SK-N-SH (cell line): Measurements from ENCODE around the gene GEN1. TPM values are rescaled to one million over a fixed set of nuclear protein-coding genes. Genes with fewer than 3 reads are reported as not detected.

ENCODE experiments used
- CTCF ChIA-PET: fragments of 300-600, 350-600 bp; formaldehyde crosslinking; extraction: SDS; loops from one replicate; lab custom pipeline; 2021; lab: Yijun Ruan, JAX
- POLR2A ChIA-PET: fragments of 350-600 bp; sonication (Branson Sonifier 250); formaldehyde crosslinking; extraction: SDS; loops from one replicate; lab custom pipeline; 2020; ENCODE audit warnings: antibody characterized with exemption, inconsistent platforms; lab: Yijun Ruan, JAX
- DNase-seq: peaks from one replicate; pipeline ENCODE4 v3.0.0; 2012
- H2AFZ ChIP-seq: fragments of 200-600 bp; sonication (generic); 2 replicates; pipeline ENCODE4 v1.8.1; 2016; ENCODE audit warnings: antibody characterized with exemption, mild to moderate bottlenecking, low read depth
- H3F3A ChIP-seq: fragments of 200-600 bp; sonication (generic); replicated peaks from 2 replicates; pipeline ENCODE3; 2016; ENCODE audit warnings: antibody characterized with exemption, mild to moderate bottlenecking; ENCODE audit not compliant: insufficient read depth
- H3K27ac ChIP-seq, 2 experiments: fragments of 200-500 bp in 1 of 2; fragments of 200-600 bp in 1 of 2; sonication (Bioruptor generic) in 1 of 2; sonication (generic), shearing (Covaris generic) in 1 of 2; 2 replicates each; pipeline versions ENCODE4 v1.5.1 to v1.6.1; 2014 to 2016; ENCODE audit warnings: low read depth in 2 of 2, inconsistent platforms in 1 of 2, low read length in 1 of 2, mild to moderate bottlenecking in 1 of 2, mixed read lengths in 1 of 2
- H3K27me3 ChIP-seq: fragments of 200-600 bp; sonication (generic), shearing (Covaris generic); 2 replicates; pipeline ENCODE4 v1.6.1; 2016; ENCODE audit warnings: mixed run types; ENCODE audit not compliant: insufficient read depth
- H3K36me3 ChIP-seq, 2 experiments: fragments of 200-500 bp in 1 of 2; fragments of 200-600 bp in 1 of 2; sonication (Bioruptor generic) in 1 of 2; sonication (generic) in 1 of 2; replicated peaks in 1 of 2; 2 replicates each; pipeline versions ENCODE3 to v1.5.1; 2014 to 2016; ENCODE audit warnings: low read length in 1 of 2, mild to moderate bottlenecking in 1 of 2; ENCODE audit not compliant: insufficient read depth in 2 of 2, control insufficient read depth in 1 of 2
- H3K4me1 ChIP-seq, 2 experiments: fragments of 200-500 bp in 1 of 2; fragments of 200-600 bp in 1 of 2; sonication (Bioruptor generic) in 1 of 2; sonication (generic), shearing (Covaris generic) in 1 of 2; 2 replicates each; pipeline versions ENCODE4 v1.5.1 to v1.6.1; 2014 to 2016; ENCODE audit warnings: low read depth in 1 of 2, low read length in 1 of 2, mixed run types in 1 of 2; ENCODE audit not compliant: insufficient read depth in 2 of 2, control insufficient read depth in 1 of 2
- H3K4me2 ChIP-seq: fragments of 200-600 bp; sonication (generic), shearing (Covaris generic); 2 replicates; pipeline ENCODE4 v1.6.1; 2017; ENCODE audit warnings: mixed run types
- H3K4me3 ChIP-seq, 2 experiments: fragments of 200-500 bp in 1 of 2; fragments of 200-600 bp in 1 of 2; sonication (Bioruptor generic) in 1 of 2; sonication (generic), shearing (Covaris generic) in 1 of 2; 2 replicates each; pipeline versions ENCODE4 v1.5.1 to v1.8.1; 2014 to 2016; ENCODE audit warnings: low read depth in 2 of 2, inconsistent platforms in 1 of 2, low read length in 1 of 2, mild to moderate bottlenecking in 1 of 2, mixed read lengths in 1 of 2, moderate library complexity in 1 of 2
- H3K79me2 ChIP-seq: fragments of 200-600 bp; sonication (generic); 2 replicates; pipeline ENCODE4 v1.8.1; 2017; ENCODE audit warnings: mild to moderate bottlenecking; ENCODE audit not compliant: insufficient read depth
- H3K9ac ChIP-seq: fragments of 200-600 bp; sonication (generic); 2 replicates; pipeline ENCODE4 v1.6.1; 2017; ENCODE audit warnings: mixed run types
- H3K9me2 ChIP-seq: fragments of 200-600 bp; sonication (generic); 2 replicates; pipeline ENCODE4 v1.6.1; 2017; ENCODE audit warnings: mixed run types
- H3K9me3 ChIP-seq: fragments of 200-600 bp; sonication (generic); 2 replicates; pipeline ENCODE4 v1.6.1; 2017; ENCODE audit warnings: mixed run types, mild to moderate bottlenecking, moderate library complexity
- H4K20me1 ChIP-seq: fragments of 200-600 bp; sonication (generic); 2 replicates; pipeline ENCODE4 v1.6.1; 2017; ENCODE audit warnings: mild to moderate bottlenecking, mixed run types; ENCODE audit not compliant: insufficient read depth
- ELF1 ChIP-seq: IDR thresholded peaks from 2 replicates; pipeline ENCODE4 v1.4.0; 2012
- EP300 ChIP-seq, 2 experiments: IDR thresholded peaks; 2 replicates each; pipeline versions ENCODE4 v1.4.0 to v1.6.1; 2012; ENCODE audit warnings: borderline replicate concordance in 1 of 2, low read depth in 1 of 2, low read length in 1 of 2
- FOSL2 ChIP-seq: IDR thresholded peaks from 2 replicates; pipeline ENCODE4 v1.4.0; 2012; ENCODE audit warnings: low read depth, mild to moderate bottlenecking, moderate library complexity, borderline replicate concordance
- FOXJ3 ChIP-seq: sonication (generic); formaldehyde crosslinking; IDR thresholded peaks from 2 replicates; pipeline ENCODE4 v1.5.1; 2020; ENCODE audit warnings: mild to moderate bottlenecking, missing genetic modification reagents
- FOXM1 ChIP-seq: IDR thresholded peaks from 2 replicates; pipeline ENCODE4 v1.4.0; 2012; ENCODE audit warnings: low read depth, mild to moderate bottlenecking
- GABPA ChIP-seq: IDR thresholded peaks from 2 replicates; pipeline ENCODE4 v1.4.0; 2012; ENCODE audit warnings: low read depth, mild to moderate bottlenecking
- GATA2 ChIP-seq: sonication (generic); formaldehyde crosslinking; IDR thresholded peaks from 2 replicates; pipeline ENCODE4 v1.5.0; 2020; ENCODE audit warnings: mild to moderate bottlenecking, missing genetic modification reagents
- MEF2A ChIP-seq: IDR thresholded peaks from 2 replicates; pipeline ENCODE4 v1.4.0; 2012; ENCODE audit warnings: low read depth, borderline replicate concordance
- NRF1 ChIP-seq: IDR thresholded peaks from 2 replicates; pipeline ENCODE4 v1.6.1; 2012; ENCODE audit warnings: low read depth, mild to moderate bottlenecking, low read length
- POLR2AphosphoS5 ChIP-seq: IDR thresholded peaks from 2 replicates; pipeline ENCODE4 v1.6.1; 2012; ENCODE audit warnings: low read depth, low read length
- RAD21 ChIP-seq: IDR thresholded peaks from 2 replicates; pipeline ENCODE4 v1.6.1; 2012; ENCODE audit warnings: mild to moderate bottlenecking, low read length
- RXRA ChIP-seq: IDR thresholded peaks from 2 replicates; pipeline ENCODE4 v1.4.0; 2012; ENCODE audit warnings: low read depth, mild to moderate bottlenecking, borderline replicate concordance
- TCF12 ChIP-seq: IDR thresholded peaks from 2 replicates; pipeline ENCODE4 v1.4.0; 2012
- TEAD4 ChIP-seq: IDR thresholded peaks from 2 replicates; pipeline ENCODE4 v1.4.0; 2012; ENCODE audit warnings: mild to moderate bottlenecking, borderline replicate concordance; ENCODE audit not compliant: insufficient read depth
- WGBS: methylation state at CpG from one replicate; pipeline ENCODE4 v1.1.6; 2017; ENCODE audit warnings: low lambda C conversion rate; 5-methylcytosine and 5-hydroxymethylcytosine counted together
- polyA plus RNA-seq, 3 experiments: library from polyadenylated mRNA; depleted of rRNA; stranded (reverse); fragments of >200 nt; gene quantifications; 2 replicates each; pipeline ENCODE4 v1.2.3, GENCODE V29; 2012
- TF ChIP-seq, protein P1 (sequence below): IDR thresholded peaks from 2 replicates; pipeline ENCODE4 v1.6.1; 2012; ENCODE audit warnings: mild to moderate bottlenecking, low read depth, low read length, moderate library complexity
- TF ChIP-seq, protein P2 (sequence below): IDR thresholded peaks from 2 replicates; pipeline ENCODE4 v1.4.0; 2012; ENCODE audit warnings: low read depth, borderline replicate concordance
- TF ChIP-seq, protein P3 (sequence below): fragments of 200-600 bp; sonication (generic); IDR thresholded peaks from 2 replicates; pipeline ENCODE4 v1.6.1; 2017; ENCODE audit warnings: antibody characterized with exemption, mild to moderate bottlenecking, moderate library complexity

GEN1 gene
- polyA plus RNA-seq, 1 of the 3 experiments (the other 2 are of a cell fraction): 5.3 TPM

DNA sequence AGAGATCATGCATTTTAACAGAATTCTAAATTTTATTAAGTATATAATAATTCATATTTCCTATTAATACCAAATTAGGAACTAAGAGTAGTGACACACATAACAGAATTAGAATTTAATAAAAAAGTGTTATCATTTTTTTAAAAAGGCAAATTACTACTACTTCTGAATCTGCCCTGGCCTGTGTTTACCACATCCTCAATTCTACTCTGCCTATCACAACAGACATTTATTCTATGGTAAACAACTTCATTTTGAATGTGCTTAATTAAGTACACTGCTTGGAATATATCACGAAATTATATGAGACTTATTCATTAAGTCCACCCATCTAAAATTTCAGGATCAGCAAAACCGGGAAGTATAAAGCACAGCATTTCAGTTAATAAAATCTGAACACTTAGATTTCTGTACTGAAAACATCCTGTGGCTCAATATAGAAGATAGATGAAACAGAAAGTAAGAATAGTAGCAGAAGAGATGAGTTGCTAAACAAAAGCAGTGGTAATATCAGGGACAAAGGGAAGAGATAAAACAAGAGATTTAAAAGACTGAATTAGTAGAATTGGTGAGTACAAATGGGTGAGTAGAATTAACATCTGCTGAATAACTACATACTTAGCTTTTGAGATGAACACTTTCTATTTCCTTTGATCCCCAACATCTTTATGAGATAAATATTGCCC lies 4.0 kb upstream of the GEN1 start:
- DNase-seq: no peak
- Histone ChIP-seq H3F3A (peaks cover 9% of the 10 kb centered on the region), H3K36me3 (peaks cover 13 to 16% of the 10 kb centered on the region in 2 experiments), H2AFZ (no peak overlapping the region), H3K4me2 (no peak overlapping the region), H3K4me1 (peaks cover 0 to 12% of the 10 kb centered on the region in 2 experiments; a peak in 3 of 4 replicates), H3K9me3 (no peaks in the 10 kb centered on the region), H3K27me3 (no peaks in the 10 kb centered on the region), H3K27ac (no peak overlapping the region), H3K9ac (no peak overlapping the region), H3K4me3 (no peak overlapping the region), H3K9me2 (no peaks in the 10 kb centered on the region), H4K20me1 (no peaks in the 10 kb centered on the region; the same call in 1 of the 2 replicates), H3K79me2 (peaks cover 90% of the 10 kb centered on the region)
- TF ChIP-seq, protein P1, sequence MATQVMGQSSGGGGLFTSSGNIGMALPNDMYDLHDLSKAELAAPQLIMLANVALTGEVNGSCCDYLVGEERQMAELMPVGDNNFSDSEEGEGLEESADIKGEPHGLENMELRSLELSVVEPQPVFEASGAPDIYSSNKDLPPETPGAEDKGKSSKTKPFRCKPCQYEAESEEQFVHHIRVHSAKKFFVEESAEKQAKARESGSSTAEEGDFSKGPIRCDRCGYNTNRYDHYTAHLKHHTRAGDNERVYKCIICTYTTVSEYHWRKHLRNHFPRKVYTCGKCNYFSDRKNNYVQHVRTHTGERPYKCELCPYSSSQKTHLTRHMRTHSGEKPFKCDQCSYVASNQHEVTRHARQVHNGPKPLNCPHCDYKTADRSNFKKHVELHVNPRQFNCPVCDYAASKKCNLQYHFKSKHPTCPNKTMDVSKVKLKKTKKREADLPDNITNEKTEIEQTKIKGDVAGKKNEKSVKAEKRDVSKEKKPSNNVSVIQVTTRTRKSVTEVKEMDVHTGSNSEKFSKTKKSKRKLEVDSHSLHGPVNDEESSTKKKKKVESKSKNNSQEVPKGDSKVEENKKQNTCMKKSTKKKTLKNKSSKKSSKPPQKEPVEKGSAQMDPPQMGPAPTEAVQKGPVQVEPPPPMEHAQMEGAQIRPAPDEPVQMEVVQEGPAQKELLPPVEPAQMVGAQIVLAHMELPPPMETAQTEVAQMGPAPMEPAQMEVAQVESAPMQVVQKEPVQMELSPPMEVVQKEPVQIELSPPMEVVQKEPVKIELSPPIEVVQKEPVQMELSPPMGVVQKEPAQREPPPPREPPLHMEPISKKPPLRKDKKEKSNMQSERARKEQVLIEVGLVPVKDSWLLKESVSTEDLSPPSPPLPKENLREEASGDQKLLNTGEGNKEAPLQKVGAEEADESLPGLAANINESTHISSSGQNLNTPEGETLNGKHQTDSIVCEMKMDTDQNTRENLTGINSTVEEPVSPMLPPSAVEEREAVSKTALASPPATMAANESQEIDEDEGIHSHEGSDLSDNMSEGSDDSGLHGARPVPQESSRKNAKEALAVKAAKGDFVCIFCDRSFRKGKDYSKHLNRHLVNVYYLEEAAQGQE: no peak
- TF ChIP-seq GABPA (no peak), FOXJ3 (no peak), TCF12 (no peak), EP300 (IDR thresholded peaks at IDR 0.05; ENCODE audit: borderline replicate concordance in 1 of 2, low read depth in 1 of 2, low read length in 1 of 2) (no peak), FOSL2 (no peak), TEAD4 (no peak), RXRA (no peak), FOXM1 (no peak), POLR2AphosphoS5 (no peak), MEF2A (no peak), NRF1 (no peak), GATA2 (CRISPR knock-in tag) (no peak), RAD21 (no peak), ELF1 (no peak)
- TF ChIP-seq, protein P2, sequence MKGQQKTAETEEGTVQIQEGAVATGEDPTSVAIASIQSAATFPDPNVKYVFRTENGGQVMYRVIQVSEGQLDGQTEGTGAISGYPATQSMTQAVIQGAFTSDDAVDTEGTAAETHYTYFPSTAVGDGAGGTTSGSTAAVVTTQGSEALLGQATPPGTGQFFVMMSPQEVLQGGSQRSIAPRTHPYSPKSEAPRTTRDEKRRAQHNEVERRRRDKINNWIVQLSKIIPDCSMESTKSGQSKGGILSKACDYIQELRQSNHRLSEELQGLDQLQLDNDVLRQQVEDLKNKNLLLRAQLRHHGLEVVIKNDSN: no peak
- TF ChIP-seq, protein P3, sequence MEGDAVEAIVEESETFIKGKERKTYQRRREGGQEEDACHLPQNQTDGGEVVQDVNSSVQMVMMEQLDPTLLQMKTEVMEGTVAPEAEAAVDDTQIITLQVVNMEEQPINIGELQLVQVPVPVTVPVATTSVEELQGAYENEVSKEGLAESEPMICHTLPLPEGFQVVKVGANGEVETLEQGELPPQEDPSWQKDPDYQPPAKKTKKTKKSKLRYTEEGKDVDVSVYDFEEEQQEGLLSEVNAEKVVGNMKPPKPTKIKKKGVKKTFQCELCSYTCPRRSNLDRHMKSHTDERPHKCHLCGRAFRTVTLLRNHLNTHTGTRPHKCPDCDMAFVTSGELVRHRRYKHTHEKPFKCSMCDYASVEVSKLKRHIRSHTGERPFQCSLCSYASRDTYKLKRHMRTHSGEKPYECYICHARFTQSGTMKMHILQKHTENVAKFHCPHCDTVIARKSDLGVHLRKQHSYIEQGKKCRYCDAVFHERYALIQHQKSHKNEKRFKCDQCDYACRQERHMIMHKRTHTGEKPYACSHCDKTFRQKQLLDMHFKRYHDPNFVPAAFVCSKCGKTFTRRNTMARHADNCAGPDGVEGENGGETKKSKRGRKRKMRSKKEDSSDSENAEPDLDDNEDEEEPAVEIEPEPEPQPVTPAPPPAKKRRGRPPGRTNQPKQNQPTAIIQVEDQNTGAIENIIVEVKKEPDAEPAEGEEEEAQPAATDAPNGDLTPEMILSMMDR: no peak
- WGBS: 89% methylated on average over 2 of the region's 2 CpGs
- POLR2A ChIA-PET: no interaction called here
- CTCF ChIA-PET: interaction anchor here (0.7 to 3.6 kb wide), 5 partner anchors 10 to 1692 kb away, joined by 3 to 21 read pairs (median 5); no protein-coding TSS in a partner anchor
